Cortex of kidney (tissue), 1 donor: ENCODE results near the gene ZNF765.
"Not testable (repeated sequence)": the region's sequence is repeated elsewhere in the genome, so short reads cannot be mapped to it uniquely, and the experiment has no call there.

Experiments
- DNase-seq: peaks from one replicate; lab custom pipeline; 2025; lab: John Stamatoyannopoulos, UW

ZNF765 gene

DNA sequence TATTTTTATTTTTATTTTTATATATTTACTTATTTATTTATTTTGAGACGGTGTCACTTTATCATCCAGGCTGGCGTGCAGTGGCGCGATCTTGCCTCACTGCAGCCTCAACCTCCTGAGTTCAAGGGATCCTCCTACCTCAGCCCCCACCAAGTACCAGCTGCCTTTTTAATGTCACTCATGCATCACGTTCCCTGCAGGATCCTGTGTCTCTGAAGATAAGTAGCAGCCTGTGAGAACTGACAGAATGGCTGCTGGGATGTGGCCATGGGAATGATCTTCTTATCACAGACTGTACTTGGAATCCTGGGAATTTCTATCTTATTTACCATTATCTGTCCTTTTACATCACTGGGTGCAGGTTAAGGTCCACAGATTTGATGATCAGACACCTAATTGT lies 27.6 kb downstream of the ZNF765 start:
- DNase-seq = no peak

DNA sequence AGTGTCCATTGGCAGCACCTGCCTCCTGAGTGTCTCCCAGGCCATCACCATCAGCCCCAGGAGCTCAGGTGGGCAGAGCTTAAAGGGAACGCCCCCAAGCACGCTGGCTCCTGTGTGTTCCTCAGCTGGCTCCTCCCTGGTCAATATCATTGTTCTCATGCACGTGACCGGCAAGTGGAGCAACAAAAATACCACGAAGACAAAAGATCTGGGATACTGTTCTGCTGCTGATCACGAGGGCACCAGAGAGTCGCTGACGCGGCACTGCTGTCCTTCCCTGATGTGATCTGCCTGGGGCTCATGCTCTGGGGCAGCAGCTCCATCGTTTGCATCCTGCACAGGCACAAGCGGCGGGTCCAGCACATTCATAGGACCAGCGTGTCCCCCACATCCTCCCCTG lies 28.1 kb downstream of the ZNF765 start:
- DNase-seq = not testable (repeated sequence)

DNA sequence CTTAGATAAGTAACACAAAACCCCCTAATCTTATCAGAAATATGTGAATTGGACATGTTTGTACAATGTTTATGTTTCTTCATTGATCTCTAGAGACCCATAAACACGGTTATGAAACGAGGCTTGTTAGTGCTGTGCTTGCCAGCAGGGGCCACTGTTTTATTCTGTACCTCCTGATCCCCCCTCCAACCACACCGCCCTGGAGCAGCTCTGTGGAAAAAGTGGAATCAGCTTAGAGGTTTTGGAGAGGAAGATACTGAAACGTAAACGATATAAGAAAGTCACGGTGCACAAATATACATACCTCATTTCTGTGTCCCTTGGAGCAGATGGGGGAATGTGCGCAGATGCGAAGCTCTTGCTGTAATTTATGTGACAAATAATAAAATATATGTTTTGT lies 28.7 kb downstream of the ZNF765 start:
- DNase-seq = not testable (repeated sequence)

DNA sequence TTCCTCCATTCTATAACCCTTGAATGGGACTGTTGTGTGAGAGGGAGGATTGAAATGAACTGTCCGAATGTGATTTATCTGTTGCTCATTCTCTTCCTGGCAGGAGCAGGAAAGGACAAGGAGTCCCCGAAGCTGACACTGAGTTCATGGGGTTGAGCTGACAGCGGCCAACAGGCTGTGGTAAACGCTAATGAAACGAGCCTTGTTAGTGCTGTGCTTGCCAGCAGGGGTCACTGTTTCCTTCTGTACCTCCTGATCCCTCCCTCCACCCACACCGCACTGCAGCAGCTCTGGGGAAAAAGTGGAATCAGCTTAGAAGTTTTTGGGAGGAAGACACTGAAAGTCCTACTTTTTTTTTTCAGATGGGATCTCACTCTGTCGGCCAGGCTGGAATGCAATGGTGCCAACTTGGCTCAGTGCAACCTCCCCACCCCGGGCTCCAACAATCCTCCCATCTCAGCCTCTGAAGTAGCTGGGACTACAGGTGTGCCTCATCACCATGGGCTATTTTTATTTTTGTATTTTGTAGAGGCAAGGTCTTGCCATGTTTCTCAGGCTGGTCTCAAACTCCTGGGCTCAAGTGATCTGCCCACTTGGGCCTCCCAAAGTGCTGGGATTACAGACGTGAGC lies 30.1 kb downstream of the ZNF765 start:
- DNase-seq = no peak

DNA sequence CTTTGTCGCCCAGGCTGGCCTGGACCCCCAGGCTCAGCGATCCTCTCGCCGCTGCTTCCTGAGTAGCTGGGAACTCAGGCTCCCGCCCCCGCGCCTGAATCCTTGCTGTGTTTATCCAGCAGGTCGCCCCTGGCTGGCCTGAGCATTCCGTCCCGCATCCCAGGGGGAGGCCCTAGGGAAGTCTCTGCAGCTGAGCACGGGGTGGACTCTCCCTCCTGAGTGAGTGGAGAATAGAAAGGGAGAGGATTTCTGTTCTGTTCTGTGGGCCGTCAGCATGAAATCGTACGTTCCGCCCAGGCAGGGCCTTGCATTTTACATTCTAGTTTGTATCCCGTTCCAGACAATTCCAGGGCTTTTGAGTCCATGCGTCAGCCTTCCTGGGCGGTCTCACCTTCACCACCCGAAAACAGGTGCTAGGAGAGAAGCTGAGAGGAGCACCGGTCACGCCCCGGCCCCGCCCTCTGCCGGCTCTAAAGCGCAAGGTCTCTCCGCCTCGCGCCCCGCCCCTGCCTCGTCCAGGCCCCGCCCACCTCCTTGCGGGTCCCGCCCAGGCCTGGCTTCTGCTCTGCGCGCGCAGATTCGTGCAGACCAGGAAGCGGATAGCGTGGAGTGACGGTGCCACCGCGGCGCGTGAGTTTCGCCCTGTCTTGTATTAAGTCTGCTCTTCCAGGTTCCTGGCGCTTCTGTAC lies 36.6 kb downstream of the ZNF765 start, which contains the start of gene ZNF761:
TSS of gene ZNF761 (plus strand) at position 586 of the 689 bp plus-strand sequence. CDS start 15,285 bp downstream, outside the sequence.
- peak; percentile 48 for DNase-seq

DNA sequence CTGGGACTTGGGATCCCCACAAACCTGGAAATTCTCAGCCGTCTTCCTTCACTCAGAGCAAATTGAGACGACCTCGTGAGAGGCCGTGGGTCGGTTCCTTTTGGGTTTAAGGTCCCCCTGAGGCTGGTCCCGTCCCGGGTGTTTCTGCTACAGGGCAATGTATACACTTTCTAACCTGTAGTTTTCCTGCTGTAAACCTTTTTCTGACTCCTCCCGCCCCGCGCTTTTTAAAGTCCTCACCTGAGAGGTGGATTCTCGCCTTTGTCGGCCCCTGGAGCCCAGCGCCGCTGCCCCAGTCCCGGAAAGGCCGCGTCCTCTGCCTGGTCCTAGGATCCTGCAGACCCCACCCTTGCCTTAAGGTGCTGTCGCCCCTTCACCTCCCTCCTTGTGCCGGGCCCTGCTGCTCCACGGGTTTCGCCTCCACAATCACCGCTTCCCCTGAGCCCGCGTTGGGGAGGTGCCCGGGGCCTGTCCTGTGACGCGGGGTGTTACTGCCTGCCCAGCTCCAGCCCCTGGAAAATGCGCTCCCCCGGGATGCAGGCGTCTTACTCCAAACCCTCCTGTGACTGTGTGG lies 37.2 kb downstream of the ZNF765 start:
- DNase-seq = no peak

DNA sequence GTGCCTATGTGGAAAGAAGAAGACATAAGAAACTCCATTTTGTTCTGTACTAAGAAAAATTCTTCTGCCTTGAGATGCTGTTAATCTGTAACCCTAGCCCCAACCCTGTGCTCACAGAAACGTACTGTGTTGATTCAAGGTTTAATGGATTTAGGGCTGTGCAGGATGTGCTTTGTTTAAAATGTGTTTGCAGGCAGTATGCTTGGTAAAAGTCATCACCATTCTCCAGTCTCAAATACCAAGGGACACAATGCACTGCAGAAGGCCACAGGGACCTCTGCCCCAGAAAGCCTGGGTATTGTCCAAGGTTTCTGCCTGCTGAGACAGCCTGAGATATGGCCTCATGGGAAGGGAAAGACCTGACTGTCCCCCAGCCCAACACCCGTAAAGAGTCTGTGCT lies 48.9 kb downstream of the ZNF765 start:
- not testable (repeated sequence) for DNase-seq

DNA sequence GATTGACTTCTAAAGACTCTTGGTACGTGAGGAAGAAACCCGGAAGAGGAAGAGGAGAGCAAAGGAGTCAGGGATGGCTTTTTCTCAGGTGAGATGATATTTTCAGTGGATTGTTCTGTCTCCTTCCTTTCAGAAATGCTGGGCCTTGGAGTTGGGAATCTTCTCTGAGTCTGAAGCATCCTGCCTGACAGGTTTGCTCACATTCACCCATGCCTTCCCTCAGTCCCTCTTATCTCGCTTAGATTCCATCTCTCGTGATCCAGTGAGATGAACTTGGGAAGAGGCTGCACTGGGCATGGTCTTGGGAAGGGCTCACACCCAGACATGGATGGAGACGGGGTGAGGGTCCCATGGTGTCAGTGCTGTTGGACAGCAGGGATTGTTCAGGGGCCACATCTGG lies 52.2 kb downstream of the ZNF765 start:
- not testable (repeated sequence) for DNase-seq

DNA sequence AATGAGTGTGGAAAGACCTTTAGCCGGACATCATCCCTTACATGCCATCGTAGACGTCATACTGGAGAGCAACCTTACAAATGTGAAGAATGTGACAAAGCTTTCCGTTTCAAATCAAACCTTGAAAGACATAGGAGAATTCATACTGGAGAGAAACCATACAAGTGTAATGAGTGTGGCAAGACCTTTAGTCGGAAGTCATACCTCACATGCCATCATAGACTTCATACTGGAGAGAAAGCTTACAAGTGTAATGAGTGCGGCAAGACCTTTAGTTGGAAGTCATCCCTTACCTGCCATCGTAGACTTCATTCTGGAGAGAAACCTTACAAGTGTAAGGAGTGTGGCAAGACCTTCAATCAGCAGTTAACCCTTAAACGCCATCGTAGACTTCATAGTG lies 60.9 kb downstream of the ZNF765 start:
- no peak for DNase-seq

DNA sequence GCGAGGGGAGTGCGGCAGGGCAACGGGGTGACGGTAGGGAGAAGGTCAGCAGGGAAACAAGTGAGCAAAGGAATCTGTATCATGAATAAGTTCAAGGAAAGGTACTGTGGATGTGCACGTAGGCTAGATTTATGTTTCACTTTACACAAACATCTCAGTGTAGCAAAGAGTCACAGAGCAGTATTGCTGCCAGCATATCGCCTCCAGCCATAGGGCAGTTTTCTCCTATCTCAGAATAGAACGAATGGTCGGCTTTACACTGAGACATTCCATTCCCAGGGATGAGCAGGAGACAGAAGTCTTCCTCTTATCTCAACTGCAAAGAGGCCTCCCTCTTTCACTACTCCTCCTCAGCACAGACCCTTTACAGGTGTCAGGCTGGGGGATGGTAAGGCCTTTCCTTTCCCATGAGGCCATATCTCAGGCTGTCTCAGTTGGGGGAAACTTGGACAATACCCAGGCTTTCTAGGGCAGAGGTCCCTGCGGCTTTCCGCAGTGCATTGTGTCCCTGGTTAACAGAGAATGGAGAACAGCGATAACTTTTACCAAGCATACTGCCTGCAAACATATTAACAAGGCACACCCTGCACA lies 65.3 kb downstream of the ZNF765 start:
- not testable (repeated sequence) for DNase-seq

DNA sequence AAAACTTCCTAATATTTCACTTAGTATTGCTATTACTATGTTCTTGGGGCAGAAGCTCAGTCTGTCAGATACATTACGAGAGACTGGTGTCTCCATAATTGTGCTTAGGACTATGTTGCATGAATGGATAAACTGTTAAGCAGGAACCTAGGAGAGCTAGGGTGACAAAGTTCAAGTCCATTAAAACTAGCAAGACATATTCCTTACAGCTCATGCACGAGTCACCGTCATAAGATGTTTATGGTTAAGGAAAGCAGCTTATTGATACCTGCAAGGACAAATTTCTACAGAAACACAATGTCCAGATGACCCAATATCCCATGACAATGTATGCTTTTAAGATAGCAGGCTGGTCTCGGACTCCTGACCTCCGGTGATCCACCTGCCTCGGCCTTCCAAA lies 66.9 kb downstream of the ZNF765 start:
- DNase-seq = no peak

DNA sequence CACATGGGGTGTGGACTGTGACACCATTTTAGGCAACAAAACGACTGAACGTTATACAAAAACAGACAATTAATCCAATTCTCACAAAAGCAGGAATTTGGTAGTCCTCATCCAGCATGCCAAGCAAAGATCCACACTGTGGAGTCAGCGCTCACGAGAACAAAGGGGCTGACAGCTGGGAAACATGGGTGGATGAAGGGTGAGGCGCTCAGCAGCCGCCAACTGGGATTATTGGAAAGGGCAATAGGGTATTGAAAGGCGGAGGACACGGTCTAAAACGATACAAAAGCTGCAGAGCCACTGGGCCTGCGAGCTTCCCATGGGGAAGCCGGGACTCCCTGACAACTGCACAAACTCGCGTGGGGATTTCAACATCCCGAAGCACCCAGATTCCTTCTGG lies 67.9 kb downstream of the ZNF765 start:
- DNase-seq = no peak

DNA sequence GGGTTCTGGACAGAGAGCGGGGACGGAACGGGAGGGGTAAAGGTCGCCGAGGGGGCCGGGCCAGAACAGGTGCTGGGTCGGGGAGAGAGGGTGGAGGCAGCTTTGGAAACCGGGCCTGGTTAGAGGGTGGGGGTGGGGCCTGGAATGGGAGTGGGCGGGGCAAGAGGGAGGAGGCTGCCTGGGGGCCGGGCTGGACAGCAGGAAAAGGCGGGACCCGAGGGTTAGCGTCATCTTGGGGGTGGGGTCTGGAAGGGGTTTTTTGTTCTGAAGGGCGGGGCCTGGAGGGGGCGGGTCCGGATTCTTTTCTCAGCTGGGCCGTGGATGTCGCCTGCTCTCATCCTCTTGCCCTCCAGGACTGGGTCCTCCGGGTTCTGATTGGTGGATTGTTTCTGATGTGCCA lies 68.3 kb downstream of the ZNF765 start:
- no peak for DNase-seq

DNA sequence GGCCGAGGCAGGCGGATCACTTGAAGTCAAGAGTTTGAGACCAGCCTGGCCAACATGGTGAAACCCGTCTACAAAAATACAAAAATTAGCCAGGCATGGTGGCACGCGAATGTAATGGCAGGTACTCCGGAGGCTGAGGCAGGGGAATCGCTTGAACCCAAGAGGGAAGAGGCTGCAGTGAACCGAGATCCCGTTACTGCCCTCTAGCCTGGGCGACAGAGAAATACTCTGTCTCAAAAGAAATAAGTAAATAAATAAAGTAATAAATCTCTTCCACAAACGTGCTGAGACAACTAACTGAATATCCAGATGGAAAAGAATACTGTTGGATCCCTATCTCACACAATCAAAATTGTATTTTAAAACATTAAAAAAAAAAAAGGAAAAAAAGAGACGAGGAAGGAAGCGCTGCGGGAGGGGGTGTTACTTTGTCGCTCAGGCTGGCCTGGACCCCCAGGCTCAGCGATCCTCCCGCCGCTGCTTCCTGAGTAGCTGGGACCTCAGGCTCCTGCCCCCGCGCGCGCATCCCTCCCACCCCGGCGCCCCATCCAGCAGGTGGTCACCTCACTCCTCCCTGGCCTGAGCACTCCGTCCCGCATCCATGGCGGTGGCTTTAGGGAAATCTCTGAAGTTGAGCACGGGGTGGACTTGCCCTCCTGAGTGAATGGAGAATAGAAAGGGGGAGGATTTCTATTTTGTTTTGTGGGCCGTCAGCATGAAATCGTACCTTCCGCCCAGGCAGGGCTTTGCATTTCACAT lies 72.0 kb downstream of the ZNF765 start:
- no peak for DNase-seq

DNA sequence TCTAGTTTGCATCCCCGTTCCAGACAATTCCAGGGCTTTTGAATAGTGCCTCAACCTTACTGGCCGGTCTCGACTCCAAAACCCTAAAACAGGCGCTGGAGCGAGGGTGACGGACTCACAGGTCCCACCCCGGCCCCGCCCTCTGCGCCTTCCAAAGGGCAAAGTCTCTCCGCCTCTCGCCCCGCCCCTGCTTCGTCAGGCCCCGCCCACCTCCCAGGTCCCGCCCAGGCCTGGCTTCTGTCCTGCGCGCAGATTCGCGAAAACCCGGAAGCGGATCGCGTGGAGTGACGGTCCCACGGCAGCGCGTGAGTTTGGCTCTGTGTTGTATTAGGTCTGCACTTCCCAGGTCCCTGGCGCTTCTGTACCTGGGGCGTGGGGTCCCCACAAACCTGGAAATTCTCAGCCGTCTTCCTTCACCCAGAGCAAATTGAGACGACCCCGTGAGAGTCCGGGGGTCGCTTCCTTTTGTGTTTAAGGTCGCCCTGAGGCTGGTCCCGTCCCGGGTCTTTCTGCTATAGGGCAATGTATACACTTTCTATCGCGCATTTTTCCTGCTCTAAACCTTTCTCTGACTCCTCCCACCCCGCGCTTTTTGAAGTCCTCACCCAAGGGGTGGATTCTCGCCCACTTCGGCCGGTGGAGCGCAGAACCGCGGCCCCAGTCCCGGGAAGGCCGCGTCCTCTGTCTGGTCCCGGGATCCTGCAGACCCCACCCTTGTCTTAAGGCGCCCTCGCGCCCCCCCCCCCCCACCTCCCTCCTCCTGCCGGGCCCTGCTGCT lies 72.7 kb downstream of the ZNF765 start, which contains the start of gene ZNF813:
TSS of gene ZNF813 (plus strand) at position 249 of the 778 bp plus-strand sequence. CDS start 16,090 bp downstream, outside the sequence.
- DNase-seq = no peak

DNA sequence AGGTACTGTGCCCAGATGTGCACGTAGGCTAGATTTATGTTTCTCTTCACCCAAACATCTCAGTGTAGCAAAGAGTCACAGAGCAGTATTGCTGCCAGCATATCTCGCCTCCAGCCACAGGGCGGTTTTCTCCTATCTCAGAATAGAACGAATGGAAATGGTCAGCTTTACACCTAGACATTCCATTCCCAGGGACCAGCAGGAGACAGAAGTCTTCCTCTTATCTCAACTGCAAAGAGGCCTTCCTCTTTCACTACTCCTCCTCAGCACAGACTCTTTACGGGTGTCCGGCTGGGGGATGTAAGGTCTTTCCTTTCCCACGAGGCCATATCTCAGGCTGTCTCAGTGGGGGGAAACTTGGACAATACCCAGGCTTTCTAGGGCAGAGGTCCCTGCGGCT lies 73.7 kb downstream of the ZNF765 start:
- not testable (repeated sequence) for DNase-seq

DNA sequence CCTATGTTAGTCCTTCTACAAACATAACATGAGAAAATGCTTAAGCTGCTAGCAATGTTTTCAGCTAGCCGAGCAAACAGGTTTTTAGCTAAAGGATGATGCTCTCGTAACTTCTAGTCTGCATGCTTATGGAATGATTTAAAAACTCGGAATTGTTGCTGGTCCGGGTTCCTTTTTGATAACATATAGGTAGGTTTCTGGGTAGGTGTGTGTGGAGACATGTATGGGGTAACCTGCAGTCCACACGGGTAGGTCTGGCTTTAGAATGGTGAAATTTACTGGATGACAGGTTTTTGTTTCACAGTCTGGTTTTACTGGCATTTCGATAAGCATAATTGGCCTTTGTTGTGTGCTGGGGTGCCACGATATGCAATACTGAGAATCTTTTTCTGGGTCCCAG lies 77.0 kb downstream of the ZNF765 start:
- DNase-seq = no peak

DNA sequence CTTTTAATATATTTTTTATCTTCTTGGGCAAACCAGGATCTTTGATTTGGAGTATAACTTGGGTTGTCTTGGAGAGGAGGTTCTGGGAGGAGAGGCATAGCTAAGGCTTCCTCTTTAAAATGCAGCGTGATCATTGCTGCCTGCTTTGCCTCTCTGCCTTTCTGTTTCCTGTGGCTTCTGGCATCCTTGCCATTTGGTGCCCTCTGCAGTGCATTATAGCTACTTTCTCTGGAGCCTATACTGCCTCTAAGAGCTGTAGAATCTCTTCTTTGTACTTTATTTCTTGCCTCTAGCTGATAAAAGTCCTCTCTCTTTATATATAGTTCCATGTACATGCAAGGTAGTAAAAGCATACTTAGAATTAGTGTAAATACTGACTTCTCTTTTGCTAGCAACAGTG lies 79.9 kb downstream of the ZNF765 start:
- DNase-seq = not testable (repeated sequence)

DNA sequence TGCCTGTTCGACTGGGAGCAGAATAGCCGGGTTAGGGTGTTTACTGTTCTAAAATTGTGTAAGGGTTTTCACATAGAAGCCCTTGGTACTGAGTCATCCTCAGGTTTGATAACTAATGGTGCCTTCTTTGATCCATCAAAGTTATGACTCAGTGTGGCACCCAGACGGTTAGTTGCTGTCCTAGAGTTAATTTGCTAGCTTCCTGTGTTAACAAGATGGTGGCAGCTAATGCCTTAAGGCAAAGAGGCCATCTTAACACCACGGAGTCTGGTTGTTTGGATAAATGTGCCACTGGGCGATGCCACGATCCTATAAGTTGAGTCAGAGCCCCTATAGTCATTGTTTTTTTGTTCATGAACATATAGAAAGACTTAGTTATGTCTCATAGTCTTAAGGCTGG lies 80.5 kb downstream of the ZNF765 start:
- DNase-seq = not testable (repeated sequence)
